Fibroblast of mammary gland (primary cell): ENCODE results near the gene NOL4L.

Source experiments
- DNase-seq: peaks from one replicate; pipeline ENCODE4 v3.0.0-alpha.2; 2010; ENCODE audit warnings: low read depth
- H3K4me3 ChIP-seq: 2 replicates; pipeline ENCODE4 v1.5.1; 2011; ENCODE audit warnings: low read depth, mild to moderate bottlenecking, low read length, moderate library complexity; ENCODE audit not compliant: control insufficient read depth
- CTCF ChIP-seq: conservative IDR thresholded peaks from 2 replicates; pipeline ENCODE4 v1.5.1; 2011; ENCODE audit warnings: low read depth, low read length, inconsistent platforms; ENCODE audit not compliant: control insufficient read depth, insufficient read depth

Gene NOL4L

DNA sequence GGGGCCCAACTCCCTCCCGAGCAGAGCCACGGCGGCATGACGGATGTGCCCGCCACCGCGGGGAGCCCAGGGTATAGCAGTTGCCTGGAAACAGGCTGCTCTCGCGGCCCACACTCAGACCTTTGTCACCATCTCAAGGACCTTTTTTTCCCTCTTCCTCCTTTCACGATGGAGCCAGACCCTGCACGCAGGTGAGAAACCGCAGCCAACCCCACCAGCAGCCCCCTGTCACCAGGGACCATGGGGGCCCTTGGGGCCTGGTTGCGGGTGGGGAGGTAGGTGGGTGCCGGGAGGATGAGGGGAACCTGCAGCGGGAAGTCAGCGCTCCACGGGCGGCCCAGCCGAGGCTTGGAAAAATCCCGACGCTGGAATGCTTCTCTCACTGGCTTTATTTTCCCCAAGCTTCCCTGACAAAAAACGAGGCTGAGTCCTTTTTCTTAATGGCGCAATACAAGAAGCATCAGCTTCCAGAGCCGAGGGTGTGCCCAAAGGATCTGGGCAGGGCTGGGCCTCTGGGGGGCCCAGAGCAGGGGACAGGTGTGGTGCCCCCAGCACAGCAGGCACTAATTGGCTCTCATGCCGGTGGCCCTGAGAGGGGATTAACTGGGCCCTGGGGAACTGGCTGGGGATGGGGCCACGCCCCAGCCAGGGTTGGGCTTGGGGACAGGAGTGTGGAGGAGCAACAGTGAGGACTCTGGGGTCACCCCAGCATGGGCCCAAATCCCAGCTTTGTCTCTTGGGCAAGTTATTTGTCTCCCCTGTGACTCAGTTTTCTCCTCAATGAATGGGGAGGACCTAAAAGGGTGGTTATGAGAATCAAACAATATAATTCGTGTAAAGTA, 23.9 kb downstream of the NOL4L start:
- DNase-seq = no peak

GRCh38 chr20:32560482-32560988, 24.6 kb downstream of the NOL4L start:
- DNase-seq = no peak
- TF ChIP-seq CTCF = no peak
- no peak overlapping the region for H3K4me3 ChIP-seq

More for the DNA sequence above, 23.9 kb downstream of the NOL4L start:
- H3K4me3 ChIP-seq = no peak overlapping the region
- no peak for TF ChIP-seq CTCF

- DNase-seq = peak; percentile 15
- TF ChIP-seq CTCF = no peak
- no peak overlapping the region for H3K4me3 ChIP-seq
Measured at GRCh38 chr20:32559753-32560380, 25.3 kb downstream of the NOL4L start.

DNA sequence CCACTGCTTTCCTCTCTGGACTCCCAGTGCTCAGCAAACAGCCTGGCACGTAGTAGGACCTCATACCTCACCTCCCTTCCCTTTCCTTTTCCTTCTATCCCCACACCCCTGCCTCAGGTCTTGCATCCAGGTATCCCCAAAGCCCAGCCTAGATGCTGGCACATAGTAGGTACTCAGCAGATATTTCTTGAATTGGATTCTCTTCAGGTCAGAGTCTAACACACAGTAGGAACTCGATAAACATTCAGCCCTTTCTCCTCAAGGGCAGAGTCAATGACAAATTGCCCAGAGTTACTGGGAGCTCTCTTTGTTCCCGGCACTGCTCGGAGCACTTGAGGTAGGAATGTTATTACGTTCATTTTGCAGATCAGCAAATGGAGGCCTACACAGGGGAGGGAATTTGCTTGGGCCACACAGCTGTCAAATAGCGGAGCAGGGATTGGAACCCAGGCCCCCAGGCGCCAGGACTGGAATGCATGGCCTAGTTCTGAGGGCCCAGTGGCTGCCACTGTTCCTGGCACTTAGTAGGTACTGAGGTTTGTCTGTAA, 25.9 kb downstream of the NOL4L start:
- DNase-seq = no peak
- TF ChIP-seq CTCF = no peak
- H3K4me3 ChIP-seq = no peak overlapping the region

DNA sequence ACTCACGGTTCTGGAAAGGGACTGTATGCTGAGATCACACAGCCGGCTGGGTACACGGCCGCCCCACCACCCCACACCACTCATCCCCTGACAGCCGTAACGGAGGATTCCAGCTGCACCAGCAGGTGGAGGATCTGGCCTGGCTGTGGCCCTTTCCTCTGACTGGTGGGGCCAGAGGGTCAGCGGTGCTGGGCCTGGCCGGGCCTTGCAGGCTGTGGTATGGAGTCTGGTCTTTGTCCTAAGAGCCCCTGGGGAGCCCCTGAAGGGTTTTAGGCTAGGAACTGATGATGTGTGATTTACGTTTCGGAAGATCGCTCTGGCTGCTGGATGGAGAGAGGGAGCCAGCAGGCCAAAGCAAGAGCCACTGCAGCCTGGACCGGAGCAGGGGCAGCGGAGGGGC, 26.6 kb downstream of the NOL4L start:
- H3K4me3 ChIP-seq = no peak overlapping the region
- TF ChIP-seq CTCF = no peak
- DNase-seq = no peak

DNA sequence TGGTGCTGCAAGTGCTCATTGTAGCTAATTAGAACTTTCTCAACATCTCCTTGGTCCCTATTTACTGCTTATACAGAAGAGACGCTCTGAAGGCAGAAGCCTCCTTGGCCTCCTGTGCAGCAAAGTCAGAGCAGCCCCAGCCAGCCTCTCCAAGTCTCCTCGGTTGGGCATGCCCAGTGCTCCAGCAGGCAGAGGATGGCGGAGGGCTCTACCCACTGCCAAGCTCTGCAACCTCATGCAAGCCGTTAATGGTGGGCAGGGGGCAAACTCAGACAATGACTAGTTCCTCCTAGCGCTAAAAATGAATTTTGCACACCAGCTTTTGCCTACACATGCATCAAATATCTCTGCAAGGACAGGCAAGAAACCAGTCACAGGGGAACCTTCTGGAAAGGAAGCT, 27.8 kb downstream of the NOL4L start:
- H3K4me3 ChIP-seq = no peak overlapping the region
- DNase-seq = no peak
- no peak for TF ChIP-seq CTCF
